Prostate gland (tissue), 2 donors: ENCODE measurements around the gene PSMG1. TPM values are rescaled to one million over a fixed set of nuclear protein-coding genes. Genes with fewer than 3 reads are reported as not detected.

Source experiments
- DNase-seq: peaks from one replicate; pipeline ENCODE4 v3.0.0-alpha.2; 2019; ENCODE audit warnings: low spot score
- H3K27ac ChIP-seq, 2 donors: fragments of 200-600 bp; sonication (generic); 2 replicates each; pipeline ENCODE4 v1.5.1; 2017 to 2019
- H3K27me3 ChIP-seq: fragments of 200-600 bp; sonication (generic); replicated peaks from 2 replicates; pipeline ENCODE4 v1.5.1; 2019; ENCODE audit not compliant: insufficient read depth
- H3K36me3 ChIP-seq, 2 donors: fragments of 200-600 bp; sonication (generic); 1 replicate in 1 of 2; 2 replicates in 1 of 2; pipeline versions ENCODE4 v1.5.1 to v1.8.1; 2017 to 2019
- H3K4me1 ChIP-seq: fragments of 200-600 bp; sonication (generic); replicated peaks from 2 replicates; pipeline ENCODE4 v1.5.1; 2019
- H3K4me3 ChIP-seq, 2 donors: fragments of 200-600 bp; sonication (generic); 2 replicates each; pipeline ENCODE4 v1.5.1; 2017 to 2019
- H3K9me3 ChIP-seq: fragments of 200-600 bp; sonication (generic); 2 replicates; pipeline ENCODE4 v1.5.1; 2017
- CTCF ChIP-seq, 4 experiments: fragments of 200-600 bp in 2 of 4; fragments of 450-650 bp in 2 of 4; sonication (generic) in 2 of 4; IDR thresholded peaks; 1 replicate in 3 of 4; 2 replicates in 1 of 4; pipeline ENCODE4 v1.5.1; 2016 to 2019; ENCODE audit warnings: antibody characterized with exemption in 4 of 4, mild to moderate bottlenecking in 2 of 4, moderate library complexity in 2 of 4
- POLR2A ChIP-seq: fragments of 450-650 bp; IDR thresholded peaks from one replicate; pipeline ENCODE4 v1.6.1; 2016; ENCODE audit warnings: antibody characterized with exemption, mild to moderate bottlenecking
- POLR2AphosphoS5 ChIP-seq: sonication (generic); formaldehyde crosslinking; IDR thresholded peaks from one replicate; pipeline ENCODE4 v1.6.1; 2017; ENCODE audit warnings: antibody characterized with exemption
- WGBS: methylation state at CpG from one replicate; pipeline ENCODE4 v1.1.5; 2018; 5-methylcytosine and 5-hydroxymethylcytosine counted together
- intact Hi-C: fragments of 100-400 bp; cut with DNase I; formaldehyde crosslinking; loops from one replicate; pipeline ENCODE4 v1.14.2; 2022
- total RNA-seq, 2 donors: library from RNA; depleted of rRNA; stranded (reverse); fragments of >200 nt; gene quantifications; one replicate each; pipeline ENCODE4 v1.1.0, GENCODE V29; 2016

The PSMG1 gene
- total RNA-seq, 2 donors from 2014 or later: 16.7 to 37.1 TPM

DNA sequence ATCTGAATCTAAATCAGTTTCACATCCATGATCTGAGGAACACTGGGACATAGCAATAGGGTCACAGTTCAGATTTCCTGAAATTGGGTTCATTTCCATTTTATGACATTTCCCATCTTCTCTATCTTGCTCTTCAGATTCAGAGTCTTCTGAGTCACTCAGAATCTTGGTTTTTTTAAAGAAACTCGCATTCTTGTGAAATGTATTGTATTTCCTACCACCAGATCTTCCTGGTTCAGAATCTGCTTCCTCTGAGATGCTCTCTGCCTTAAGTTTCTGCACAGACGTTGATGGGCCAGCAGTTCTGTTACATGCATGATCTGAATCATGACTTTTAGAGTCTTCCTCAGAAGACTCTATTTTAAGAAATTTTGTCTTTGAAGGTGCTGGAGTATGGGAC lies 15.5 kb upstream of the PSMG1 start:
- 78% methylated on average over 2 of the region's 2 CpGs for WGBS
- Histone ChIP-seq H3K27ac (no peak overlapping the region), H3K9me3 (no peaks in the 10 kb centered on the region), H3K27me3 (no peaks in the 10 kb centered on the region), H3K4me1 (no peaks in the 10 kb centered on the region), H3K4me3 (no peak overlapping the region), H3K36me3 (no peaks in the 10 kb centered on the region)
- DNase-seq: no peak
- TF ChIP-seq CTCF (IDR thresholded peaks at IDR 0.05) (no peak), POLR2A (no peak), POLR2AphosphoS5 (no peak)
- intact Hi-C loops: no loop called here

GRCh38 chr21:39197448-39198233 lies 14.4 kb upstream of the PSMG1 start:
- H3K4me3 ChIP-seq: no peak overlapping the region
- intact Hi-C loops: no loop called here
- no peaks in the 10 kb centered on the region for H3K27me3 ChIP-seq
- 70% methylated on average over 5 of the region's 5 CpGs for WGBS
- no peaks in the 10 kb centered on the region for H3K4me1 ChIP-seq
- no peak for TF ChIP-seq POLR2A
- H3K9me3 ChIP-seq: no peaks in the 10 kb centered on the region
- H3K27ac ChIP-seq: no peak overlapping the region
- DNase-seq: no peak
- H3K36me3 ChIP-seq: no peaks in the 10 kb centered on the region

DNA sequence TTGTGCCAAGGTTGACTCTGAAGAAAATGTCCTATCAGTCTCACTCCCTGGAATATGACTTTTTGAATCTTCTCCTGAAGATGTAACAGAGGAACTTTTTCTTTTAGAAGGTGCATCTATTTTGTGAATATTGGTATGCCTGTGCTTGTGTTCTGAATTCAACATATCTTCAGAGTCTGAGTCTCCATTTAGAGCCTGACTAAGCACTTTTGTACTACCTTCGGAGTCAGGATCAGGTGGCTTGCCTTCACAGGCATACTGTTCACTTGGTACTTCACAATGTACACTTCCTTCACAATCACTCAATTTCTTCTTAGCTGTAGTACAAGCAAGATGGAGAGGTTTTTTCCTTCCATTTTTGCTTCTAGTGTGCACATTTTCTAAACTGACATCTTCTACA lies 13.6 kb upstream of the PSMG1 start:
- Histone ChIP-seq H3K4me3 (no peak overlapping the region), H3K27ac (no peak overlapping the region), H3K4me1 (no peaks in the 10 kb centered on the region), H3K9me3 (no peaks in the 10 kb centered on the region), H3K36me3 (no peaks in the 10 kb centered on the region), H3K27me3 (no peaks in the 10 kb centered on the region)
- DNase-seq: no peak
- no peak for TF ChIP-seq POLR2A
- TF ChIP-seq CTCF (IDR thresholded peaks at IDR 0.05): no peak
- no peak for TF ChIP-seq POLR2AphosphoS5
- 96% methylated on average over 1 of the region's 1 CpG for WGBS
- intact Hi-C loops: no loop called here

DNA sequence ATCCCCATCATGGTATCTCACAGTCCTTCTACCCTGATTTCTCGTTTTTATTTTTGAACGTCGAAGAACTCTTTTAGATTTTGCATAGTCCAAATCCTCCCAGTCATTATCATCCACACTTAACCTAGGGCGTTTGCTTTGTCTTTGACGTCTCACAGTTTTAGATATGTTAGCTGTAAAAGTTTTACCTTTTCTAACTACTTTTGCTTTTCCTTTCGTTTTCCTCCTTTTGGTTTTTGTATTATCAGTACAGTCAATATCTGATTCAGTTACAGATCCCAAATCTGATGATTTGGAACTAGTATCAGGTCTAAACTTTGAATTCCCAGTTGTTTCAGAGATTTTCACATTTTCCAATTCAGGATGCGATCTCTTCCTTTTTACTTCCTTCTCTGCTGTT lies 13.1 kb upstream of the PSMG1 start:
- Histone ChIP-seq H3K27ac (no peak overlapping the region), H3K4me1 (no peaks in the 10 kb centered on the region), H3K4me3 (no peak overlapping the region), H3K36me3 (no peaks in the 10 kb centered on the region), H3K27me3 (no peaks in the 10 kb centered on the region), H3K9me3 (no peaks in the 10 kb centered on the region)
- TF ChIP-seq POLR2AphosphoS5 (no peak), POLR2A (no peak), CTCF (IDR thresholded peaks at IDR 0.05) (no peak)
- WGBS: 81% methylated on average over 7 of the region's 7 CpGs
- intact Hi-C loops: no loop called here
- DNase-seq: no peak

DNA sequence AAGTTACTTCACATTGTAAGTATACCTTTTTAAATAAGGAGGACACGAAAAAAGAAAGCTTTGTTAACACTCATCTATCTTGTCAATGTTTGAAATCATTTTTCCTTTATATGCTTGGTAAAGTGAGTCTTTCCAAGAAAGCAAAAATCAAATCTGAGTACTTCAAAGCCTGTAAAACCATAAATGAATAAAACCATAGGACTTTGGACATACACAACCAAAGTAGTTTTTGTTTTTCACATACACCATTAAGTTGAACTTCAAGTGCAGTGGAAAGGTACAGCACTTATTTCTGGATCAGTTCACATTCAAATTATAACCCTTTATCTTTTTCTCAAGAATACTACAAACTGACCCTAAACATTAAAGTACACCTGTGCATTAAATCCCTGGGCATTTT lies 10.1 kb upstream of the PSMG1 start:
- H3K36me3 ChIP-seq: no peaks in the 10 kb centered on the region

More for the DNA sequence above, 10.1 kb upstream of the PSMG1 start:
- WGBS: 69% methylated on average over 1 of the region's 1 CpG
- H3K4me3 ChIP-seq: no peak overlapping the region
- TF ChIP-seq CTCF (IDR thresholded peaks at IDR 0.05) (no peak), POLR2AphosphoS5 (no peak), POLR2A (no peak)
- no peaks in the 10 kb centered on the region for H3K9me3 ChIP-seq
- no peaks in the 10 kb centered on the region for H3K4me1 ChIP-seq
- no peaks in the 10 kb centered on the region for H3K27me3 ChIP-seq
- no peak for DNase-seq
- intact Hi-C loops: no loop called here
- H3K27ac ChIP-seq: no peak overlapping the region
